ENCODE measurements around the gene GALR1.

The GALR1 gene

GRCh38 chr18:77251730-77252050 lies 2.0 kb downstream of the GALR1 start:
- Histone ChIP-seq H3K4me3 (ENCODE audit: low read depth, low read length) (no peak overlapping the region), H3K27me3 (replicated peaks) (peaks cover 41% of the 10 kb centered on the region), H3K27ac (no peak overlapping the region), H3K36me3 (replicated peaks) (no peaks in the 10 kb centered on the region)
- TF ChIP-seq, protein P1, sequence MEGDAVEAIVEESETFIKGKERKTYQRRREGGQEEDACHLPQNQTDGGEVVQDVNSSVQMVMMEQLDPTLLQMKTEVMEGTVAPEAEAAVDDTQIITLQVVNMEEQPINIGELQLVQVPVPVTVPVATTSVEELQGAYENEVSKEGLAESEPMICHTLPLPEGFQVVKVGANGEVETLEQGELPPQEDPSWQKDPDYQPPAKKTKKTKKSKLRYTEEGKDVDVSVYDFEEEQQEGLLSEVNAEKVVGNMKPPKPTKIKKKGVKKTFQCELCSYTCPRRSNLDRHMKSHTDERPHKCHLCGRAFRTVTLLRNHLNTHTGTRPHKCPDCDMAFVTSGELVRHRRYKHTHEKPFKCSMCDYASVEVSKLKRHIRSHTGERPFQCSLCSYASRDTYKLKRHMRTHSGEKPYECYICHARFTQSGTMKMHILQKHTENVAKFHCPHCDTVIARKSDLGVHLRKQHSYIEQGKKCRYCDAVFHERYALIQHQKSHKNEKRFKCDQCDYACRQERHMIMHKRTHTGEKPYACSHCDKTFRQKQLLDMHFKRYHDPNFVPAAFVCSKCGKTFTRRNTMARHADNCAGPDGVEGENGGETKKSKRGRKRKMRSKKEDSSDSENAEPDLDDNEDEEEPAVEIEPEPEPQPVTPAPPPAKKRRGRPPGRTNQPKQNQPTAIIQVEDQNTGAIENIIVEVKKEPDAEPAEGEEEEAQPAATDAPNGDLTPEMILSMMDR (IDR thresholded peaks at IDR 0.05; ENCODE audit: low read depth, low read length, missing control alignments) = no peak
- DNase-seq = no peak
- in situ Hi-C loops (cut with HindIII; ENCODE audit: low pct_ligation_motif_present, low sequenced_read_pairs) = no loop called here

DNA sequence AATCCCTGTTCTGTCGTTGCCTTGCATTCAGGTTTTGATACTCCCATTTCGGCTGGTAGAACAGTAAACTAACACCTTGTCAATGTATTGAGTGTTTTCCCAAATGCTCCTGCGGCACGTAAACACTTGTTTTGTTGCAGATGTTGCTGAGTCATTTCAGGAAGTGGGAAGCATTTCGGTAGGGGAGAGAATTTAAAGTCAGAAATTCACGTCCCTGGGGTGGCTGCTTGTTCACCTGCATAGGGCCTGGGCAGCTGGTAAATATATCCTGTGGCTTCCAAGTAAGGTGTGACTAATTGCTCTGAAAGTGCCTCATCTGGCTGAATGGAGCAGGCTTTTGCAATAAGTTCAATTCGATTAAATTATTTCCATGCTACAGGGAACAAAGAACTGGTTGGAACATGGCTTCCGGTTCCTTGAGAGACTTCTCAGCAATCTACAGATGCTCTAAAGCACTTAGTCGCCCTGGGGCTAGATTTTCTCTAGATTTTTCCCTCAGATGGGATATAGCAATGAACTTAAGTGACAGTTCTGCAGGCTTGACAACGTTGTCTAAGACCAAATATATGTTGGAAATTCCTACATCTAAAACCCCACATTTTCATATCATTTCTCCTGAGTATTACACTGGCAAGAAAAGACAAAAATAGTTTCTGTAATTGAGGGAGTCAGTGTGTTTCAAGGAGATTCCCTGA lies 5.2 kb downstream of the GALR1 start:
- TF ChIP-seq, protein P1 (IDR thresholded peaks at IDR 0.05; ENCODE audit: low read depth, low read length, missing control alignments) = no peak
- in situ Hi-C loops (cut with HindIII; ENCODE audit: low pct_ligation_motif_present, low sequenced_read_pairs) = no loop called here
- H3K27ac ChIP-seq = no peak overlapping the region
- no peaks in the 10 kb centered on the region for H3K36me3 ChIP-seq (replicated peaks)
- no peak overlapping the region for H3K4me3 ChIP-seq (ENCODE audit: low read depth, low read length)
- DNase-seq = no peak
- peaks cover 24% of the 10 kb centered on the region for H3K27me3 ChIP-seq (replicated peaks)

DNA sequence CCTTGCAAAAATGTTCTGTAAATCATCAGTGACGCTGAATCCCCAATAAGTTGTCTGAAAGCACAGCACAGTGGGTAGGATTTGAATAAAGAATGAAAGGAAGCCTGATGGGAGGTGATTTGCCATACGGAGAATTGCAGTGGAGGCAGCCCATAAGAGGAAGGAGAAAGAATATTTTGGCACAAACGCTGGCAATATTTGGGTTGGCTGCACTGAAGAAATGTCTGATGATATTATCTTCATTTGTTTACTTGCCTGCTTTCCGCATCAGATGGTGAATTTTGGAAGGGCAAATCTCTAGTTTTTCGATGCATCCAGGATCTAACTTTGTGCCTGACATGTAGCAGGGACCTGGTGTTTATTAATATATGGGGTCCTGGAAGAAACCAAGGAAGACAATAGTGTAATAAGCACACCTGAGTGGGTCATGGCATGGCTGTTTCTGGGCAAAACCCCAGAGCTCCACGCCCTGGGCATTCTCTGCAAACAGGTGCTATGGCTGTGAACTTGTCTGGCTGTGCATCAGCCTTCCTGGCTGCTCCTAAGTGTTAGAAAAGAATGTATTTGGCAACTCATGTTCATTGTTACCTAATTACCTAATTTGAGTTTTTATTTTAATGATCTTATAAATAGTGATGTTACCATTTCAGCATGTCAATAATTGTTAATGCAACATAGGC lies 5.9 kb downstream of the GALR1 start:
- Histone ChIP-seq H3K27me3 (replicated peaks) (peaks cover 18% of the 10 kb centered on the region), H3K4me3 (ENCODE audit: low read depth, low read length) (no peak overlapping the region), H3K36me3 (replicated peaks) (no peaks in the 10 kb centered on the region), H3K27ac (no peak overlapping the region)
- in situ Hi-C loops (cut with HindIII; ENCODE audit: low pct_ligation_motif_present, low sequenced_read_pairs) = no loop called here
- TF ChIP-seq, protein P1 (IDR thresholded peaks at IDR 0.05; ENCODE audit: low read depth, low read length, missing control alignments) = no peak
- DNase-seq = no peak

GRCh38 chr18:77262643-77263465 lies 13.2 kb downstream of the GALR1 start:
- in situ Hi-C loops (cut with HindIII; ENCODE audit: low pct_ligation_motif_present, low sequenced_read_pairs) = no loop called here
- no peak overlapping the region for H3K4me3 ChIP-seq (ENCODE audit: low read depth, low read length)
- no peak for DNase-seq
- TF ChIP-seq, protein P1 (IDR thresholded peaks at IDR 0.05; ENCODE audit: low read depth, low read length, missing control alignments) = no peak
- H3K27me3 ChIP-seq (replicated peaks) = no peaks in the 10 kb centered on the region
- no peak overlapping the region for H3K27ac ChIP-seq
- no peaks in the 10 kb centered on the region for H3K36me3 ChIP-seq (replicated peaks)

- TF ChIP-seq, protein P1 (IDR thresholded peaks at IDR 0.05; ENCODE audit: low read depth, low read length, missing control alignments) = no peak
- Histone ChIP-seq H3K27ac (no peak overlapping the region), H3K27me3 (replicated peaks) (no peaks in the 10 kb centered on the region), H3K36me3 (replicated peaks) (no peaks in the 10 kb centered on the region), H3K4me3 (ENCODE audit: low read depth, low read length) (no peak overlapping the region)
- in situ Hi-C loops (cut with HindIII; ENCODE audit: low pct_ligation_motif_present, low sequenced_read_pairs) = no loop called here
- DNase-seq = no peak
Measured at GRCh38 chr18:77263466-77263763, 13.8 kb downstream of the GALR1 start.
